HG03097 (cell line): Measurements from ENCODE around the gene ZDHHC5.
"Not testable (repeated sequence)": the region's sequence is repeated elsewhere in the genome, so short reads cannot be mapped to it uniquely, and the experiment has no call there.

Experiments used
- ATAC-seq: cut with Tn5 transposase; IDR thresholded peaks from one replicate; pipeline ENCODE4 v1.9.1; 2021; ENCODE audit not compliant: unreplicated experiment, low FRiP score

ZDHHC5 gene

DNA sequence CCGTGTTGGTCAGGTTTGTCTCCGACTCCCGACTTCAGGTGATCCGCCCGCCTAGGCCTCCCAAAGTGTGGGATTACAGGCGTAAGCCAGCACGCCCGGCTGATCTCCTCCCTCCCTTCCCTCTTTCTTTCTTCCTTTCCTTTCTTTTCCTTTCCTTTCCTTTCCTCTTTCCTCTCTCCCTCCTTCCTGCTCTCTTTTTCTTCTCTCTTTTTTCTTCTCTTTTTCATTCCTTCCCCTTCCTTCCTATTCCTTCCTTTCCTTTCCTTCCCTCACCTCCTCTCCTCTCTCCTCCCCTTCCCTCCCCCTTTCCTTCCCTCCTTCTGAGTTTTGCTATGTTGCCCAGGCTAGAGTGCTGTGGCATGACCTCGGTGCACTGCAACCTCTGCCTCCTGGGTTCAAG, 3.9 kb upstream of the ZDHHC5 start:
- ATAC-seq = no peak

DNA sequence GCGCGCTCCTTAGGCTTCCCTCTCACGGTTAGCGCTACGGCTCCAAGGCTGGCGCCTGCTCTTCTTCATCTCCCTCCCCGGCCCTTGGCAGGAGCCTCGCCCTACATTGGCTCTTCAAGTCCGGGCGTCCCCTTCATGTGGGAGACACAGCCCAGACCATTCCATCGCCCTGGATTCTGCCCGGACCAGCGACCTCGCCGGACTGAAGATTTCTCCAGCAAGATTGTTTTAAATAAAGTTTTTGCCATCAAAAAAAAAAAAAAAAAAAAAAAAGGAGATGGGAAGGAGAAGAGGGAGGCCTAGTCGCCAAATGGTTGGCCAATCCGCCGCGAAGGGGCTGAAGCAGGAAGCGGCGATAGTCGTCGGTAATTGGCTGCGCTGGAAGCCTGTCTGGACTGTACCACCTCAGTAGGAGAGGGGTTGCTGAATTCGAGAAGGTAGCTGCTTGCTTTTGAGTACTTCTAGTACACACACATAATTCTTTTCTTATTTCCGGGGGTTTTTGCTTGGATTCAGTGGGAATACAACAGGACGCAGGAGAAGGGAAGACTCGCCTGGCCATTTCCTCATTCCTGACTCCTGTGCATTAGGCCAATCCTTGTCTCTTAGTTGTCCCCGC, 688 bp upstream of the ZDHHC5 start:
- peak; percentile 69 for ATAC-seq

DNA sequence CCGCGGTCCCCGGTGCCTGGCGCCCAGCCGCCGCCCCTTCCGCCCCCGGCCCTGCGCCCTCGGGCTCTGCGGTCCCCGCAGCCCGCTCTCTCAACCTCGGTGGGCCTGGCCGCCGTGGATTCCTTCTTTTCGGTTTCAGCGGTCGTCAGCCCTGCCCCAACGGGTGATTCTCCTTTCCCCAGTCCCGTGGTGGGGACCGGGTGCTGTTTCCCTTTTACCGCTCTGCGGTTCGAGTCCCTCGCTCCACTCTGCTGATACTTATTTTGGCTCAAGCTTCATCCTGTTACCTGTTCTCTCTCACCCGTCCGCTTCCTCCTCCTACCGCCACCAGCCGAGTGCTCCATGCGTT, 494 bp downstream of the ZDHHC5 start:
- ATAC-seq = peak; percentile 3

- ATAC-seq = no peak
Measured at GRCh38 chr11:57674251-57674650, 6.3 kb downstream of the ZDHHC5 start.

DNA sequence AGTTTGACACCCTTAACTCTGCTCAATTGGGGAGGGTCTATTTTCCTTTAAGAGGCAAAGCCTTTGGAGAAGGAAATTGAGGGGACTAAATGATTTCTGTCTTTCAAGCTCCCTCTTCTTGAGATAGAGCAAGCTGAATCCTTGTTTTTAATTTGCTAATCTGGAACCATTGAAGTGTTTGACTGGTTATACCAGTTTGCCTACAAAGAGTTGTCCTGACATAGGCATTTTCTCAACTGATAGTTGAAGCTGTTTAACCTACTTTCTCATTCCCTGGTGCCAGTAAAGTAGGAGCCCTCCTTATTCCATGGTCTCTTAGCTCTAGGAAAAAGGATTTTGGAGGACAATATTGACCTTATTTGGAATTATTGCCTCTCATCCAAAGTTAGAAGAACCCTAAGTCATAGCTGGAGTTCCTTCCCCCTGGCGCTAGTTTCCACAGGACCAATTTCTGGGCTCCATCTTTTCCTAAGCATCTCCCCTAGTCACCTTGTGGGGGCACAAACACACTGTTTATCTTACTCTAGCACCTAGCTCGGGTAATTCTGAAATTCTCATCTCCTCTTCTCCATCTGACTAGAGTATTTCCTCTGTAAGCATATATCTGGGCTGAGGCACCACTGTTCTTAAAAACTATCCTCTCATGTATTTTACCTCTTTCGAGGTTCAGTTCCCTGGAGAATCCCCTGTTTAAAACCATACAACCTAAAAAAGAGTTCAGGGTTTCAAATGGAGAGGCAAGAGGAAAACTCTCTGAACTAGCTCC, 7.4 kb downstream of the ZDHHC5 start:
- ATAC-seq = no peak

DNA sequence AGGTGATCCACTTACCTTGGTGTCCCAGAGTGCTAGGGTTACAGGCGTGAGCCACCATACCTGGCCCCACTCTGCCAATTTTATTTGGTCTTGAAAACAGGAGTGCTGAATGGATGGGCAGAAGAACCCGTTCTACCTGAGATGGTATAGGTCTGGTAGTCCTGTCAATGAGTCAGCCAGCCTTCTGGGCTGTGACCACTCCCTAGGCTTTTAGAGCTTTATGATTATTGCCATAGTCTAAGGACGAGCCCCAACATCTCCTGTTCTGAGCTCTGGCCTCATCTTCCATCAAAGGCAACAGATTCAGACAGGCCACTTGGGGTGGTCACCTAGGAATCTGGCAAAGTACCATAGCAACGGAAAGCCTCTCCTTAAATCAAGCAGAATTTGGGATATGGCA, 11.5 kb downstream of the ZDHHC5 start:
- no peak for ATAC-seq

DNA sequence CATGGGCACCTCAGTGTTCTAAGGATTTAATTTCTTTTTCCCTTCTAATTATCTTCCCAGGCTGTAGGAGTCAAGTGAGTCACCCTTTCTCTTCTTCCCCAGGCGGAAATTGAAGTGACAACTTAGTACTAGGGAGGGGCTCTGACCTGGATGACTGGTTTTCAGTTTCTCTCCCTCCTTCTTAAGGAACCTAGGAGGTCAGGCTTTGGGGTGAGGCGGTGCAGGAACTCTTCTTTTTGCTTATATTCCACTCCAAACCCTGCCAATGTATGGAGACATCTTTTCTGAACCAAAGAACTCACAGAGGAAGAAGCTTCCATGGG, 12.6 kb downstream of the ZDHHC5 start:
- no peak for ATAC-seq

DNA sequence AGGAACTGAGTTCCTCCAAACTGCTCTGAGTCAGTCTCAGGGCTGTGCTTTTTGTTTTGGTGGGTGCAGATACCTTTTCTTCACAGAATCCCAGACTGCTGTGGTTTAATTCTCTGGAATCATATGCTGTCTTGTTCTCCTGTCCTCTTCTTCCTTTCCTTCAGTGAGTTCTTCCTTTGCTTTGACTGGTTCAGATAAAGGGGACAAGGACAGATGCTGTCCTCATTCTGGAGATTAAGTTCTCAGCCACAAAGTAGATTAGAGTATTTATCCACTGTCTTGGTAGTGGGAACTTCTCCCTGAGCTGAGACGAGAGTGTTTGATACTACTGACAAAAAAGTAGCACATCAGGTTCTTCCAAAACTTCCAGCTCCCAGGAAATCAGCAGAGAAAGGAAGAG, 13.3 kb downstream of the ZDHHC5 start:
- ATAC-seq = no peak

DNA sequence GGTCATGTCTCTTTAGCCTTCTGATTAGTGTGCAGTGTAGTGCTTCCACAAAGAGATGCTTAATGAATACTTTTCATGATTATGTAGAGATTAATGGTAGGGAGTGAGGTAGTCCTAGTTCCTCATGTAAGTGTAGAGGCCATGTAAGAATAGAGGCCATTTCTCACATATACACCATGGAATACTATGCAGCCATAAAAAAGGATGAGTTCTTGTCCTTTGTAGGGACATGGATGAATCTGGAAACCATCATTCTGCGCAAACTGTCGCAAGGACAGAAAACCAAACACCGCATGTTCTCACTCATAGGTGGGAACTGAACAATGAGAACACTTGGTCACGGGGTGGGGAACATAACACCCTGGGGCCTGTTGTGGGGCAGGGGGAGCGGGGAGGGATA, 22.6 kb downstream of the ZDHHC5 start:
- ATAC-seq = not testable (repeated sequence)

DNA sequence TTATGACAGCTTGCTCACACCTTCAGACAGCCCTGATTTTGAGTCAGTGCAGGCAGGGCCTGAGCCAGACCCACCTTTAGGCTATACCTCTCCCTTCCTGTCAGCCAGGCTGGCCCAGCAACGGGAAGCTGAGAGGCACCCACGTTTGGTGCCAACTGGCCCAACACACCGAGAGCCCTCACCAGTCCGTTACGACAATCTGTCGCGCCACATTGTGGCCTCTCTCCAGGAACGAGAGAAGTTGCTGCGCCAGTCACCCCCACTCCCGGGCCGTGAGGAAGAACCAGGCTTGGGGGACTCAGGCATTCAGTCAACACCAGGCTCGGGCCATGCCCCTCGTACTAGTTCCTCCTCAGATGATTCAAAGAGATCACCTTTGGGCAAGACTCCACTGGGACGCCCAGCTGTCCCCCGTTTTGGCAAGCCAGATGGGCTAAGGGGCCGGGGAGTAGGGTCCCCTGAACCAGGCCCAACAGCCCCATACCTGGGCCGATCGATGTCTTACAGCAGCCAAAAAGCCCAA, 31.0 kb downstream of the ZDHHC5 start:
- no peak for ATAC-seq

GRCh38 chr11:57699813-57700212, 31.9 kb downstream of the ZDHHC5 start:
- no peak for ATAC-seq

DNA sequence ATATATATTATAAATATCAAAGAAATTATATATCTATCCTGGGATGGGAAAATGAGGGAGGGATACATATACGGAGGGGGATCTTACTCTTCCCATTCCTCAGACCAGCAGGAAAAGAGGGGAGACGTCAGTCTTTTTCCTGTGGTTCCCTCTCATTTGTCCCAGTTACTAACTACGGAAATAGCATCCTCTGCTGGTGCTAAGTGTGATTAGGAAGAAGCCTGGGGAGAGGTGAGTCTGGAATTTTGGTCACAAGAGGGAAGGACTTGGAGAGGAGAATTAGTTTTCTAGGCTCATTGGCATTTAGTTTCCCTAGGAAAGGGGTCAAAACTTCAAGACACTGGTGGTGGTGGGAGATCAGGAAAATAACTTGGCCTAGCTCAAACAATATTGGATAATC, 32.5 kb downstream of the ZDHHC5 start:
- ATAC-seq = no peak

DNA sequence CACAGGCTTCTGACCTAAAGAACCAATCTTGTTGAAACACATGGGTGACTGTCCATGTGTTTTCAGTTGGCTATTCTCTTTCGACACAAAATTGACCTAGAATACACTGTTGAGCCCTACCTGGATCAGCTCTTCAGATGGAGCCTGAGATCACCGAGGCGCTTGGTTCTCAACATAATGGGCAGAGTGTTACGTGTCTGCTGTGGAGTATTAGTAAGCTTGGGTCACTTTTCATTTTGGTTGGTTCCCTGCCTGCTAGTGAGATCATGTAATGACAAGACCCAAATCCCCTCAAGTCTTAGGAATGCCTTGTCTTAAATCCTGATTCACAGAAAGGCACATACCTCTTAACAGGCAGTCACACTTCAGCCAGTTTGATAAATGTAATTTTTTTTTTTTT, 35.4 kb downstream of the ZDHHC5 start:
- ATAC-seq = no peak

- ATAC-seq = no peak
Measured at GRCh38 chr11:57704932-57705331, 37.0 kb downstream of the ZDHHC5 start.

DNA sequence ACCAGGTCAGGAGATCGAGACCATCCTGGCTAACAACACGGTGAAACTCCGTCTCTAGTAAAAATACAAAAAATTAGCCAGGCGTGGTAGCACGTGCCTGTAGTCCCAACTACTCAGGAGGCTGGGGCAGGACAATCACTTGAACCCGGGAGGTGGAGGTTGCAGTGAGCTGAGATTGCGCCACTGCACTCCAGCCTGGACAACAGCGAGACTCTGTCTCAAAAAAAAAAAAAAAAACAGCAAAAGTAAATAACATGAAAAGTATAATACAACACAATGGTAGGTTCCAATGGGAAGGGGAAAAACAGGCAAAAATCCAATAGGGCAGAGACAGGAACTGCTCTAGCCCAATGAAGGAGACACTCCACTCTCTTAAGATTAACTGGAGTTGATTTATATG, 37.5 kb downstream of the ZDHHC5 start:
- not testable (repeated sequence) for ATAC-seq

- ATAC-seq = no peak
Measured at GRCh38 chr11:57709802-57710367, 42.0 kb downstream of the ZDHHC5 start.

DNA sequence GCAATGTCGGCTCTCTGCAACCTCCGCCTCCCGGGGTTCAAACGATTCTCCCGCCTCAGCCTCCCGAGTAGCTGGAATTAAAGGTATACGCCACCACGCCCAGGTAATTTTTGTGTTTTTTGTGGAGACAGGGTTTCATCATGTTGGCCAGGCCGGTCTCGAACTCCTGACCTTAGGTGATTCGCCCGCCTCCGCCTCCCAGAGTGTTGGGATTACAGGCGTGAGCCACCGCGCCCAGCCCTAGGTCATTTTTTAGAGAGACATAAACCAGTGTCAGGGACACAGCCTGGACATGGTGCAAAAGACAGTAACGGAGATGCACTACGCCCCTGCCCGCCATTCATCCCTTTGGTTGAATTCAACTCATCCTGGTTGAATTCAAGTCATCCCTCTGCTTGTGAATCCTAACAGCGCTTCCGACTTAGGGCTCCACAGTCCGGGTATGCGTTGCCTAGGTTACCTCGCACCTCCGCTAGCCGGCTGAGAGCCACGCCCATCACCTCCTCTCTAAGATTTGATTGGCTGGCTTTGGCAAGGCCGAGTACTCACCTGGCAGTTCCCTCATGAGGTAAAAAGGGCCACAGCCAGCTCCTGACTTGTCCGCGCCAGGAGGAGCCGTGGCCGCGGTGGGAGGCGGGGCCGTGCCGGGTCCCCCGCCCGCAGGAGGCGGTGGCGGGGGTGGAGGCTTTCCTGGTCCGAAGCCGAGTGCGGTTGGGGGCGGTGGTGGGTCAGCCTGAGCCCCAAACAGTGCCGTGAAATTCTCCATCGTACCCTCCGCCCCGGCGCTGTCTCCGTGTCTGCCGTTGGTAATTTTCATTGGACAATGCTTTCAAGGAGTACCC, 43.7 kb downstream of the ZDHHC5 start, which contains the start of gene MED19:
MED19 (minus strand) TSS at position 802 of the 842 bp plus-strand sequence; CDS start at position 766, 36 bp downstream.
- ATAC-seq = peak; percentile 36

DNA sequence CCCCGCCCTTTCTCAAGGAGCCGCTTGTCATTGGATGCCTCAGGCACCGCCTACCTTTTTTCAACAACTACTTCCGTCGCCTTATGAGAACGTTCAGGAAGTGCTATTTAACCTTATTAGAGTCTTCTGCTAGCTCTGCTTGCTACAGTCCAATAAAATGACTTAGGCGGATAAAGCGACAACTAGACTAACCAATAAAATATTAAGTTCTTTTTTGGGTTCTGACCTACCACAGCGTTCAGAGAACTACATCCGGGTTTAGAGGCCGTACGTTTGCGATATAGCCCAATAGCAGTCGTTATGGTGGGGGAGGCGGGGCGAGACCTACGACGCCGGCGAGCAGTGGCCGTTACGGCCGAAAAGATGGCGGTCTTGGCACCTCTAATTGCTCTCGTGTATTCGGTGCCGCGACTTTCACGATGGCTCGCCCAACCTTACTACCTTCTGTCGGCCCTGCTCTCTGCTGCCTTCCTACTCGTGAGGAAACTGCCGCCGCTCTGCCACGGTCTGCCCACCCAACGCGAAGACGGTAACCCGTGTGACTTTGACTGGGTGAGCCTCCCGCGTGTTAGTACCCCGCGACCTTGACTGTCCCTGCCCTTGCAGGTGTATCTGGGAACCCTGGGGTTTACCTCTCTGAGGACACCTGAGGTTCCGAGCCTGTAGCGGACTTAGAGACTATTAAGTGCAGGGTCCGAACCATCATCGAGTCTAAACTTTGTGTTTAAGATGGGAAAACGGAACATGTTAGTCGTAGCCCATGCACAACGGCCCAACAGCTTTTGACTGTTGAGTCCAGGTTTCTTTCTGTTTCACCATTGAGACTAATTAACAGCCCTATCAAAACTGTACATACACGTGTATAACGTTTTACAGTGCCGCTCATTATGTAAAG, 44.6 kb downstream of the ZDHHC5 start, which contains the start of gene TMX2:
TMX2 (plus strand) TSS at position 338 of the 895 bp plus-strand sequence; CDS start at position 364, 26 bp downstream.
- ATAC-seq = peak; percentile 94

GRCh38 chr11:57713835-57714234, 45.9 kb downstream of the ZDHHC5 start:
- ATAC-seq = no peak

DNA sequence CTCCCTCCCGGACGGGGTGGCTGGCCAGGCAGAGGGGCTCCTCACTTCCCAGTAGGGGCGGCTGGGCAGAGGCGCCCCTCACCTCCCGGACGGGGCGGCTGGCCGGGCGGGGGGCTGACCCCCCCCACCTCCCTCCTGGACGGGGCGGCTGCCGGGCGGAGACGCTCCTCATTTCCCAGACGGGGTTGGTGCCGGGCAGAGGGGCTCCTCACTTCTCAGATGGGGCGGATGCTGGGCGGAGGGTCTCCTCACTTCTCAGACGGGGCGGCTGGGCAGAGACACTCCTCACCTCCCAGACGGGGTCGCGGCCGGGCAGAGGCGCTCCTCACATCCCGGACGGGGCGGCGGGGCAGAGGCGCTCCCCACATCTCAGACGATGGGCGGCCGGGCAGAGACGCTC, 48.8 kb downstream of the ZDHHC5 start:
- not testable (repeated sequence) for ATAC-seq
